GM12878 (cell line): ENCODE measurements around the gene TFCP2L1. TPM values are rescaled to one million over a fixed set of nuclear protein-coding genes. Genes with fewer than 3 reads are reported as not detected.

ENCODE experiments used
- ASH2L ChIP-seq: fragments of 300-600, 200-600 bp; sonication (generic); IDR thresholded peaks from 2 replicates; pipeline ENCODE4 v1.6.1; 2017; ENCODE audit warnings: low read depth, mild to moderate bottlenecking, borderline replicate concordance
- BCLAF1 ChIP-seq: fragments of 450-650 bp; IDR thresholded peaks from 2 replicates; pipeline ENCODE4 v1.6.1; 2017; ENCODE audit warnings: antibody characterized with exemption, mild to moderate bottlenecking, moderate library complexity
- CBFB ChIP-seq: IDR thresholded peaks from 2 replicates; pipeline ENCODE4 v1.6.1; 2016; ENCODE audit warnings: antibody characterized with exemption, low read depth
- CHD4 ChIP-seq: fragments of 200-600 bp; sonication (generic); IDR thresholded peaks from 2 replicates; pipeline ENCODE4 v1.6.1; 2016; ENCODE audit warnings: mild to moderate bottlenecking
- E4F1 ChIP-seq: fragments of 450-650 bp; IDR thresholded peaks from 2 replicates; pipeline ENCODE4 v1.6.1; 2018; ENCODE audit warnings: borderline replicate concordance, mild to moderate bottlenecking; ENCODE audit not compliant: partially characterized antibody
- IRF4 ChIP-seq: IDR thresholded peaks from 2 replicates; pipeline ENCODE4 v1.6.1; 2011; ENCODE audit warnings: low read depth, low read length
- MTA2 ChIP-seq: fragments of 450-650 bp; IDR thresholded peaks from 2 replicates; pipeline ENCODE4 v1.6.1; 2016; ENCODE audit warnings: low read depth, mild to moderate bottlenecking, moderate library complexity
- MYB ChIP-seq: fragments of 150-350 bp; IDR thresholded peaks from 2 replicates; pipeline ENCODE4 v1.6.1; 2014; ENCODE audit warnings: mild to moderate bottlenecking, low read depth, low read length, borderline replicate concordance
- MYC ChIP-seq: IDR thresholded peaks from 2 replicates; pipeline ENCODE4 v1.6.1; 2011; ENCODE audit warnings: mild to moderate bottlenecking, low read length, moderate library complexity, inconsistent platforms; ENCODE audit not compliant: insufficient read depth, insufficient replicate concordance, insufficient read length, severe bottlenecking
- NRF1 ChIP-seq: conservative IDR thresholded peaks from 2 replicates; pipeline ENCODE4 v1.6.1; 2011; ENCODE audit warnings: mild to moderate bottlenecking, low read depth, low read length, improper control_type of control experiment
- RELA ChIP-seq: fragments of 450-650 bp; IDR thresholded peaks from 2 replicates; pipeline ENCODE4 v1.8.0; 2014; ENCODE audit warnings: borderline replicate concordance; ENCODE audit not compliant: partially characterized antibody
- SPI1 ChIP-seq: IDR thresholded peaks from 2 replicates; pipeline ENCODE4 v1.6.1; 2011; ENCODE audit warnings: low read depth, mild to moderate bottlenecking, low read length, moderate library complexity, borderline replicate concordance; ENCODE audit not compliant: insufficient read depth
- USF2 ChIP-seq: IDR thresholded peaks from 2 replicates; pipeline ENCODE4 v1.6.1; 2011; ENCODE audit warnings: low read depth, low read length, improper control_type of control experiment, borderline replicate concordance
- polyA plus RNA-seq, 11 experiments: library from polyadenylated mRNA; depleted of rRNA in 4 of 11; unstranded in 6 of 11; stranded (reverse) in 5 of 11; fragments of >200 nt; fragmentation: Nextera tagmentation in 4 of 11; fragmentation: Illumina TruSeq in 1 of 11; extraction: Ambion mirVana in 4 of 11; extraction: Trizol in 1 of 11; gene quantifications; 1 replicate in 1 of 11; 2 replicates in 10 of 11; pipeline versions ENCODE4 v1.2.1 to v1.2.3, GENCODE V29; 2011 to 2016; ENCODE audit warnings: inconsistent platforms in 2 of 11, missing spikeins in 2 of 11, low read depth in 1 of 11
- total RNA-seq, 4 experiments: library from RNA; depleted of rRNA in 3 of 4; stranded (reverse); fragments of >200 nt in 3 of 4; fragmentation: Illumina TruSeq in 1 of 4; extraction: Trizol in 1 of 4; gene quantifications; 2 replicates each; pipeline versions ENCODE4 v1.2.1 to v1.2.3, GENCODE V29; 2013 to 2021

TFCP2L1 gene
- total and polyA plus RNA-seq, 10 of the 15 experiments (the other 5 are each of a cell fraction or from before 2014, with no cell fraction given) = 0.02 to 0.21 (median 0.09) TPM; not detected in 1

- no peak for TF ChIP-seq BCLAF1
- TF ChIP-seq IRF4 = no peak
- no peak for TF ChIP-seq NRF1
- no peak for TF ChIP-seq MYB
- no peak for TF ChIP-seq E4F1
- no peak for TF ChIP-seq USF2
- no peak for TF ChIP-seq RELA
- no peak for TF ChIP-seq CHD4
- TF ChIP-seq ASH2L = no peak
- no peak for TF ChIP-seq CBFB
- TF ChIP-seq MTA2 = no peak
- no peak for TF ChIP-seq SPI1
- TF ChIP-seq MYC = no peak
These were observed 105.5 kb downstream of the TFCP2L1 start (continued) for GRCh38 chr2:121179467-121179866.
